RWPE2 (cell line): ENCODE results near the gene RAD23B.
A peak's percentile ranks its signal among the peaks of the same experiment; 100 is the strongest.

Source experiments
- ATAC-seq: fragments of 200-7000 bp; cut with Tn5 transposase; 3 replicates; pipeline ENCODE4 v1.9.1; 2021; ENCODE audit warnings: low read depth
- DNase-seq: peaks from one replicate; pipeline ENCODE4 v3.0.0-alpha.2; 2020; ENCODE audit warnings: low spot score
- H3K27ac ChIP-seq: fragments of 450-650 bp; 2 replicates; pipeline ENCODE4 v1.5.1; 2017; ENCODE audit warnings: mild to moderate bottlenecking; ENCODE audit not compliant: poor library complexity, severe bottlenecking
- H3K27me3 ChIP-seq: fragments of 250-450 bp; sonication (Bioruptor Pico); 2 replicates; pipeline ENCODE4 v1.5.1; 2021; ENCODE audit warnings: mild to moderate bottlenecking, moderate library complexity; ENCODE audit not compliant: insufficient read depth, poor library complexity, severe bottlenecking
- H3K36me3 ChIP-seq: fragments of 250-450 bp; sonication (Bioruptor Pico); 2 replicates; pipeline ENCODE4 v1.5.1; 2020; ENCODE audit warnings: low read depth, mild to moderate bottlenecking, moderate library complexity
- H3K4me1 ChIP-seq: fragments of 250-450 bp; sonication (Bioruptor Pico); 2 replicates; pipeline ENCODE4 v1.5.1; 2021; ENCODE audit warnings: mild to moderate bottlenecking, moderate library complexity; ENCODE audit not compliant: insufficient read depth, poor library complexity, severe bottlenecking
- H3K4me3 ChIP-seq: fragments of 250-450 bp; sonication (Bioruptor Pico); 2 replicates; pipeline ENCODE4 v1.5.1; 2021; ENCODE audit warnings: mild to moderate bottlenecking, moderate library complexity; ENCODE audit not compliant: severe bottlenecking
- H3K9me3 ChIP-seq: fragments of 250-450 bp; sonication (Bioruptor Pico); 2 replicates; pipeline ENCODE4 v1.5.1; 2021; ENCODE audit warnings: mild to moderate bottlenecking, moderate library complexity; ENCODE audit not compliant: severe bottlenecking
- CTCF ChIP-seq: fragments of 450-650 bp; IDR thresholded peaks from one replicate; pipeline ENCODE4 v1.5.1; 2017; ENCODE audit warnings: mild to moderate bottlenecking, moderate library complexity; ENCODE audit not compliant: poor library complexity, severe bottlenecking

The RAD23B gene

GRCh38 chr9:107316795-107317661, 33.9 kb downstream of the RAD23B start:
- TF ChIP-seq CTCF, result no peak
- Histone ChIP-seq H3K4me1 (peaks cover 4% of the 10 kb centered on the region), H3K27me3 (no peaks in the 10 kb centered on the region), H3K4me3 (no peak overlapping the region), H3K27ac (peak overlapping the region; percentile 13), H3K9me3 (no peaks in the 10 kb centered on the region), H3K36me3 (peaks cover 90% of the 10 kb centered on the region)
- DNase-seq, result no peak
- no peak; the same call in 2 of the 3 replicates for ATAC-seq

- H3K4me3 ChIP-seq, result no peak overlapping the region
- no peak for TF ChIP-seq CTCF
- no peaks in the 10 kb centered on the region for H3K27me3 ChIP-seq
- ATAC-seq (no peak), DNase-seq (no peak)
- H3K4me1 ChIP-seq, result no peaks in the 10 kb centered on the region
- H3K27ac ChIP-seq, result no peak overlapping the region
- H3K36me3 ChIP-seq, result peaks cover 94% of the 10 kb centered on the region
- no peaks in the 10 kb centered on the region for H3K9me3 ChIP-seq
Observed at GRCh38 chr9:107322643-107323042, 39.6 kb downstream of the RAD23B start.

- Histone ChIP-seq H3K36me3 (peaks cover 95% of the 10 kb centered on the region), H3K4me3 (no peak overlapping the region), H3K27ac (no peak overlapping the region), H3K4me1 (no peaks in the 10 kb centered on the region), H3K27me3 (no peaks in the 10 kb centered on the region), H3K9me3 (no peaks in the 10 kb centered on the region)
- no peak for TF ChIP-seq CTCF
- ATAC-seq (no peak), DNase-seq (no peak)
Observed at GRCh38 chr9:107323836-107324585, 40.9 kb downstream of the RAD23B start.

- Histone ChIP-seq H3K36me3 (peaks cover 95% of the 10 kb centered on the region), H3K4me3 (no peak overlapping the region), H3K27me3 (no peaks in the 10 kb centered on the region), H3K4me1 (no peaks in the 10 kb centered on the region), H3K27ac (no peak overlapping the region), H3K9me3 (no peaks in the 10 kb centered on the region)
- TF ChIP-seq CTCF, result no peak
- ATAC-seq (no peak), DNase-seq (no peak)
Observed at GRCh38 chr9:107325842-107326241, 42.8 kb downstream of the RAD23B start.

- H3K36me3 ChIP-seq, result peaks cover 95% of the 10 kb centered on the region
- ATAC-seq (no peak), DNase-seq (no peak)
- H3K4me1 ChIP-seq, result no peaks in the 10 kb centered on the region
- no peaks in the 10 kb centered on the region for H3K9me3 ChIP-seq
- no peak overlapping the region for H3K27ac ChIP-seq
- TF ChIP-seq CTCF, result no peak
- no peaks in the 10 kb centered on the region for H3K27me3 ChIP-seq
- no peak overlapping the region for H3K4me3 ChIP-seq
Observed at GRCh38 chr9:107328510-107328909, 45.4 kb downstream of the RAD23B start.
